Esophagus squamous epithelium (tissue), 5 donors: ENCODE results near the gene ABAT. TPM values are rescaled to one million over a fixed set of nuclear protein-coding genes. Genes with fewer than 3 reads are reported as not detected.

Experiments used
- DNase-seq: peaks from one replicate; lab custom pipeline; 2025; lab: John Stamatoyannopoulos, UW
- H3K27ac ChIP-seq, 4 donors: fragments of 200-600 bp; sonication (generic); one replicate each; pipeline ENCODE4 v1.5.1; 2016 to 2019; ENCODE audit warnings: mild to moderate bottlenecking in 1 of 4
- H3K27me3 ChIP-seq, 4 donors: fragments of 200-600 bp; sonication (generic); 1 replicate in 3 of 4; 2 replicates in 1 of 4; pipeline versions ENCODE4 v1.5.1 to v1.6.0; 2017 to 2021; ENCODE audit warnings: antibody characterized with exemption in 1 of 4
- H3K36me3 ChIP-seq, 3 donors: fragments of 200-600 bp; sonication (generic); one replicate each; pipeline ENCODE4 v1.5.1; 2016 to 2019
- H3K4me1 ChIP-seq, 3 donors: fragments of 200-600 bp; sonication (generic); one replicate each; pipeline ENCODE4 v1.5.1; 2017 to 2019
- H3K4me3 ChIP-seq, 4 donors: fragments of 200-600 bp; sonication (generic); 1 replicate in 3 of 4; 2 replicates in 1 of 4; pipeline ENCODE4 v1.5.1; 2016 to 2019; ENCODE audit warnings: mild to moderate bottlenecking in 2 of 4, moderate library complexity in 1 of 4
- H3K9me3 ChIP-seq, 3 donors: fragments of 200-600 bp; sonication (generic); one replicate each; pipeline ENCODE4 v1.5.1; 2016 to 2019
- POLR2A ChIP-seq, 4 donors: fragments of 450-650 bp; IDR thresholded peaks; one replicate each; pipeline ENCODE4 v1.6.1; 2017; ENCODE audit warnings: antibody characterized with exemption in 4 of 4, mild to moderate bottlenecking in 4 of 4, moderate library complexity in 3 of 4
- WGBS, 2 donors: methylation state at CpG; one replicate each; pipeline ENCODE4 v1.1.5; 2018; 5-methylcytosine and 5-hydroxymethylcytosine counted together
- intact Hi-C: fragments of 100-400 bp; cut with DNase I; formaldehyde crosslinking; loops from one replicate; pipeline ENCODE4 v1.15.0; 2022
- total RNA-seq, 4 donors: library from RNA; depleted of rRNA; stranded (reverse); fragments of >200 nt; gene quantifications; one replicate each; pipeline ENCODE4 v1.1.0, GENCODE V29; 2016
- TF ChIP-seq, protein P1 (sequence below), 6 experiments: fragments of 450-650 bp in 4 of 6; fragments of 200-600 bp in 2 of 6; sonication (generic) in 2 of 6; IDR thresholded peaks; one replicate each; pipeline ENCODE4 v1.5.1; 2016 to 2019; ENCODE audit warnings: antibody characterized with exemption in 6 of 6, mild to moderate bottlenecking in 4 of 6, moderate library complexity in 4 of 6
- donor health status: DM: yes; HTN: yes; CAD: no.

Gene ABAT
- total RNA-seq, 4 donors from 2014 or later = 2.9 to 14.5 (median 9.1) TPM

DNA sequence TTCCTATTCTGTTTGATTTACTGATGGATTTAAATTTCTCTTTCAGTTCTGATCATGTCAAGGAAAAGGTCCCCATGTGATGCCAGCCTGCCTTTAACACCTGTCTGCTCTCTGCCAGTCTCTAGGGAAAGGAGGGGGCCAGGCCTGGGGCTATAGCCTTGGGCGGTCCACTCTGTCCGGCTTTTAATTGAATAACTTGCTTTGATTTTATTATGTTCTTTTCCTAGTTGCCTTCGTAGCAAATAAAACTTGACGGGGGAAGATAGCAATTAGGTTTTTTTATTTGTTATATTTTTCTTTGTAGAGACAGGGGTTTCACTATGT, 47.6 kb downstream of the ABAT start:
- intact Hi-C loops = no loop called here
- no peak for DNase-seq
- no peak overlapping the region for H3K4me3 ChIP-seq

DNA sequence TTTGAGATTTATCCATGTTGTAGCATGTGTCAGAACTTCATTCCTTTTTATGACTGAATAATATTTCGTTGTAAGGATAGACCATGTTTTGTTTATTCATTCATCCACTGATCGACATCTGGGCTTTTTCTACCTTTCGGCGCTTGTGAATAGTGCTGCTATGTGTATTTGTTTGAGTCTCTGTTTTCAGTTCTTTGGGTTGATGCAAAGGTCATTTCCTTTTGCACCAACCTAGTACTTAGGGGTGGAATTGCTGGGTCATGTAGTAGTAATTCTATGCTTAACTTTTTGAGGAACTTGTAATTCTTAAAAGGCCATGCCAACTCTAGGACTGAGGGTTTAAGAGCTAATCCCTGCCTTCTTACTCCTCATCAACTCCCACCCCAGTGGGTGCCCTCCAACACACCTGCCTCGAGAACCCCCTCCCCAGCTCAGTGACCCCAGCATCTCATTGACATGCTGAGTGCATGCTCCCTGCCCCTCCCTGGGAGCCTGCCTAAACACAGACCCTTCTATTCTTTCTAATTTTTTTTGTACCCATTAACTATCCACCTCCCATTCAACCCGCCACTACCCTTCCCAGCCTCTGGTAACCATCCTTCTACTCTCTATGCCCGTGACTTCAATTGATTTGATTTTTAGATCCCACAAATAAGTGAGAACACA, 51.2 kb downstream of the ABAT start:
- Histone ChIP-seq H3K27me3 (no peaks in the 10 kb centered on the region), H3K9me3 (no peaks in the 10 kb centered on the region), H3K36me3 (no peaks in the 10 kb centered on the region), H3K27ac (no peak overlapping the region), H3K4me3 (no peak overlapping the region), H3K4me1 (peaks cover 0 to 32% (median 3%) of the 10 kb centered on the region in 3 donors)
- TF ChIP-seq, protein P1, sequence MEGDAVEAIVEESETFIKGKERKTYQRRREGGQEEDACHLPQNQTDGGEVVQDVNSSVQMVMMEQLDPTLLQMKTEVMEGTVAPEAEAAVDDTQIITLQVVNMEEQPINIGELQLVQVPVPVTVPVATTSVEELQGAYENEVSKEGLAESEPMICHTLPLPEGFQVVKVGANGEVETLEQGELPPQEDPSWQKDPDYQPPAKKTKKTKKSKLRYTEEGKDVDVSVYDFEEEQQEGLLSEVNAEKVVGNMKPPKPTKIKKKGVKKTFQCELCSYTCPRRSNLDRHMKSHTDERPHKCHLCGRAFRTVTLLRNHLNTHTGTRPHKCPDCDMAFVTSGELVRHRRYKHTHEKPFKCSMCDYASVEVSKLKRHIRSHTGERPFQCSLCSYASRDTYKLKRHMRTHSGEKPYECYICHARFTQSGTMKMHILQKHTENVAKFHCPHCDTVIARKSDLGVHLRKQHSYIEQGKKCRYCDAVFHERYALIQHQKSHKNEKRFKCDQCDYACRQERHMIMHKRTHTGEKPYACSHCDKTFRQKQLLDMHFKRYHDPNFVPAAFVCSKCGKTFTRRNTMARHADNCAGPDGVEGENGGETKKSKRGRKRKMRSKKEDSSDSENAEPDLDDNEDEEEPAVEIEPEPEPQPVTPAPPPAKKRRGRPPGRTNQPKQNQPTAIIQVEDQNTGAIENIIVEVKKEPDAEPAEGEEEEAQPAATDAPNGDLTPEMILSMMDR (IDR thresholded peaks at IDR 0.05) = no peak
- no peak for TF ChIP-seq POLR2A (IDR thresholded peaks at IDR 0.05)
- WGBS, 2 donors = 87 to 88% methylated on average over 6 to 7 of the region's 7 CpGs
- no peak for DNase-seq
- intact Hi-C loops = no loop called here

More for the DNA sequence above, 47.6 kb downstream of the ABAT start:
- Histone ChIP-seq H3K27ac (no peak overlapping the region), H3K27me3 (no peaks in the 10 kb centered on the region), H3K9me3 (peaks cover 0 to 4% (median 0%) of the 10 kb centered on the region in 3 donors), H3K4me1 (peaks cover 0 to 20% (median 0%) of the 10 kb centered on the region in 3 donors), H3K36me3 (no peaks in the 10 kb centered on the region)
- WGBS, 2 donors = 87 to 90% methylated on average over 4 of the region's 4 CpGs
- TF ChIP-seq, protein P1 (IDR thresholded peaks at IDR 0.05) = no peak
- TF ChIP-seq POLR2A (IDR thresholded peaks at IDR 0.05) = no peak

DNA sequence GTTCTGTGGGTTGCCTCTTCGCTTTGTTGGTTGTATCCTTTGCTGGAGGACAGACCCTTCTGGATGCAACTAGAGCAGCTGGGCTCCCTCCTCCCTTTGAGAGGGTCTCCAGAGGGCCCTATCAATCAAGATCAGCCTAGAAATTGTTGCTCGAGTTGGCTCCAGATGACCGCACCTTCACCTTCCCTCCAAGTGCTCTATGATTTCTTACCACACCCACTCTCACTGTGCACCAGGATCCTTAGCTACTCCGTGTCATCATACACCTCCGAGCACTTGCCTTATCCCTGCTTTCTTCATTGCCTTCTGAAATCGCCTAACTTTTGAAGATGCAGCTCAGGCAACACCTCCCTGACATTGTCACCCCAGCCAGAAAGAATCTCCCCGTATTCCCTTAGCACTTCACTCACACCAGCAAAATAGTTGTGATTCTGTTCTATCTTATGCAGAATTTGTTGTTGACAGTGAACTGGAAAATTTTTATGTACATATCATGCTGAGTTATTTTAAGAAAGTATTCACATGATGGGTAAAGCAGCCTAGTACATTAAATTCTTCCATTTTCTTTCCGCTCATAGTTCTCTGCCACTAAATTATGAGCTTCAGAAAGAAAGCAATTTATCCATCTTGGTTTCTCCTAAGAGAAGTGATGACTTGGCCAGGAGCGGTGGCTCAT, 52.9 kb downstream of the ABAT start:
- TF ChIP-seq POLR2A (IDR thresholded peaks at IDR 0.05) = no peak
- TF ChIP-seq, protein P1 (IDR thresholded peaks at IDR 0.05) = no peak
- H3K4me3 ChIP-seq = no peak overlapping the region
- 78 to 83% methylated on average over 9 of the region's 9 CpGs for WGBS, 2 donors
- peaks cover 0 to 18% (median 3%) of the 10 kb centered on the region in 3 donors for H3K4me1 ChIP-seq
- no peaks in the 10 kb centered on the region for H3K9me3 ChIP-seq
- no peaks in the 10 kb centered on the region for H3K27me3 ChIP-seq
- intact Hi-C loops = no loop called here
- no peak for DNase-seq
- H3K36me3 ChIP-seq = no peaks in the 10 kb centered on the region
- H3K27ac ChIP-seq = no peak overlapping the region

DNA sequence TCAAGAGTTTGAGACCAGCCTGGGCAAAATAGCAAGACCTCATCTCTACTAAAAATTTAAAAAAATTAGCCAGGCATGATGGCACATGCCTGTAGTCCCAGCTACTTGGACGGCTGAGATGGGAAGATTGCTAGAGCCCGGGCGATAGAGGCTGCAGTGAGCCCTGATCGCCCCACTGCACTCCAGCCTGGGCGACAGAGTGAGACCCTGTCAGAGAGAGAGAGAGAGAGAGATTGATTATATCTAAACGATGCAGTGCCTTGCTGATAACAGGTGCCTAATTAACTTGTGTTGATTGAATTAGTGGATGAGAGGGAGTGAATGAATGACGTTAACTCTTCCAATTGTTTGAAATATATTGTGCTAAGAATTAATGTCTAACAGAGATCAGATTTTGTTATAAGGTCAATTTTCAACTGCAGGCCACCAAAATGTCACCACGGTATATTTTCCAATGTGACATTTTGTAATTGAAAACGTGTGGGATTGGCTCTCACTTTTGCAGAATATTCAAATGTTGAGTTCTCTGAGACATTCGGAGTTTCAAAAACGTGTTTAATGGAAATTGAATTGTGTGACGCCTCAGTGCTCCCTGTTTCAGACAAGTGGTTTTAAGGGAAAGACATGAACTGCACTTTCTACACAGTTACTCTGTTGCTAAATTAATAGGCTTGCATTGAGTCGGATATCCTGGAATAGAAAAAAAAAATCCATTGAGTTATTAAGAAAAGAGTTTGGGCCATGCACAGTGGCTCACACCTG, 53.6 kb downstream of the ABAT start:
- Histone ChIP-seq H3K27me3 (no peaks in the 10 kb centered on the region), H3K4me1 (peaks cover 0 to 16% (median 3%) of the 10 kb centered on the region in 3 donors), H3K9me3 (no peaks in the 10 kb centered on the region), H3K36me3 (no peaks in the 10 kb centered on the region), H3K4me3 (no peak overlapping the region), H3K27ac (no peak overlapping the region)
- intact Hi-C loops = no loop called here
- no peak for DNase-seq
- TF ChIP-seq POLR2A (IDR thresholded peaks at IDR 0.05) = no peak
- TF ChIP-seq, protein P1 (IDR thresholded peaks at IDR 0.05) = no peak
- 53 to 72% methylated on average over 13 of the region's 13 CpGs for WGBS, 2 donors
